HG02884 (cell line): ENCODE data around the gene NELL1.
"Not testable (repeated sequence)": the region's sequence is repeated elsewhere in the genome, so short reads cannot be mapped to it uniquely, and the experiment has no call there.

ENCODE experiments used
- ATAC-seq: cut with Tn5 transposase; IDR thresholded peaks from one replicate; pipeline ENCODE4 v1.9.1; 2021; ENCODE audit warnings: mild to moderate bottlenecking, moderate library complexity; ENCODE audit not compliant: unreplicated experiment

Gene NELL1

GRCh38 chr11:21072558-21072957 lies 403.2 kb downstream of the NELL1 start:
- ATAC-seq: no peak

DNA sequence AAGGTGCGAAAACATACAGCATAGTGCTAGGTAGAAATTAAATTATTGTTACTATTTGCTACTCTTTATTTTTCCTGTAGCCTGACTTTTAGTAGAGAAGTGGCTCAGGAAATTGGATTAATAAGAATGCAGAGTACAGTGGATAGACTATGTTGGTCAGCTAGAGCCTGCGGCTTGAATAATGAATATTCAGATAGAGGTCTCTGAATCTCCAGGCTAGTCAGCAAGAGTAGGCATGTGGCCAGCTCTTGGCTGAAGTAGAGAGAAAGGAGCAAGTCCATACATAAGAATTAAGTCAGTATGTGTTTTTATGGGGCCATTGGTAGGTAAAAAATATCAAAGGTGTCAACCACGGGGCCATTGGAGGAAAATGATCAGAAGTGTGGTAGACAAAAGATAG lies 413.5 kb downstream of the NELL1 start:
- no peak for ATAC-seq

GRCh38 chr11:21088930-21089329 lies 419.5 kb downstream of the NELL1 start:
- no peak for ATAC-seq

DNA sequence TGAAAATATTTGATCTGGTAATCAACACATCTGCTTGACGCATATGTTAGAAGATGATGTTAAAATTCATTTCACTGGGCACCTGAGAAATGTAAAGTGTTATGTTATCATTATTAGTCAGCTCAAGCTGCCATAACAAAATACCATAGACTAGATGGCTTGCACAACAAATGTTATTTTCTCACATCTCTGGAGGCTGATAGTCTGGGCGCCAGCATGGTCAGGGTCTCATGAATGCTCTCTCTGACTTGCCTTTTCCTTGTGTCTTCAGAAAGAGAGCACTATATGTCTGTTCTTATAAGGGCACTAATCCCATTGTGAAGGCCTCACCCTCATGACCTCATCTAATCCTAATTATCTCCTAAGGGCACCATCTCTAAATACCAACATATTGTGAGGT lies 435.3 kb downstream of the NELL1 start:
- ATAC-seq: no peak

DNA sequence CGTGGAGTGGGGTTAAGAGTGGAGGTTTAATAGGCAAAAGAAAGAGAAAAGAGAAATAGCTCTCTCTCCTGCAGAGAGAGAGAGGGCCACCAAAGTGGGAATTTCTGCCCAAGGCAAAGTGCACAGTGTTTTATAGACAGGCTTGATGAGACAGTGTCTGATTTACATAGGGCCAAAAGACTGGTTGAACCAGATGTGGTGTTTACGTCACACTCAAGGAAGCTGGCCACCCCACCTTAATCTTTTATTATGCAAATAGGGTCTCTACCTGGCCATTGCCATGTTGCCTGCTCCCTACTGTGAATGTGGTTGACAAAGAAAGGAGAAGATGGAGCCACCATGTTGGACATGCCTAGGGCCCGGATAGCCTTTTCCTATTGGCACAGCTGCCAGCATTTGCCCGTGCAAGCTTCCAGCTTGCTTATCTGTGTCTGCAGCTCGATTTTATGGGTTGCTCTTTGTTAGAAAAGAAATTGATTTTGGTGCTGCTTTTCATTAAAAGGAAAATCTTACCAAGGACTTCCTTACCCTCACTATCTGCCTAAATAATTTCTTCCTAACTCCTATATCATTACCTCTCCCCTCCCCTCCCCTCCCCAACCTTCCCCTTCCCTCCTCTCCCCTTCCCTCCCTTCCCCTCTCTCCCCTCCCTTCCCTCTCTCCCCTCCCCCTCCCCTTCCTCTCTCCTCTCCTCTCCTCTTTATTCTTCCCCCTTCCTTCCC lies 436.0 kb downstream of the NELL1 start:
- ATAC-seq: no peak

GRCh38 chr11:21109341-21109740 lies 440.0 kb downstream of the NELL1 start:
- no peak for ATAC-seq

DNA sequence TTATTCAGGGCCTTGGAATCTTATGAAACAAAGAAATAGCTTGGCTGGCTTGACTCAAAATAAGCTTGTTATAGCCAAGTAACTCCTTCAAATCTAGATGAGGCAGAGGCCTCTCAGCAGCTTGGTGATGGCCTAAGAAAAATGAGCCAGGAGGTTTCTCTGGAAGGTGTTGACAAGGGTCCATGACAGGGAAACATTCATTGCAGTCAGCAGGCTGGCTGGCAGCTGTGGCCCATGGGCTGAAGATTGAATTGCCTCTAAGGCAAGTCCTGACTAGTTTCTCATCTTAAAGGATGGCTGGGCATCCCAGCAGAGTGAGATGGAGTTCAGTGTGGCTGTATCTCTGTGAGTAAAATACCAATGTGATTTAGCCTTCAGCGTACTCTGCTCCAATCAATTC lies 441.0 kb downstream of the NELL1 start:
- ATAC-seq: no peak

GRCh38 chr11:21113876-21114275 lies 444.5 kb downstream of the NELL1 start:
- ATAC-seq: no peak

DNA sequence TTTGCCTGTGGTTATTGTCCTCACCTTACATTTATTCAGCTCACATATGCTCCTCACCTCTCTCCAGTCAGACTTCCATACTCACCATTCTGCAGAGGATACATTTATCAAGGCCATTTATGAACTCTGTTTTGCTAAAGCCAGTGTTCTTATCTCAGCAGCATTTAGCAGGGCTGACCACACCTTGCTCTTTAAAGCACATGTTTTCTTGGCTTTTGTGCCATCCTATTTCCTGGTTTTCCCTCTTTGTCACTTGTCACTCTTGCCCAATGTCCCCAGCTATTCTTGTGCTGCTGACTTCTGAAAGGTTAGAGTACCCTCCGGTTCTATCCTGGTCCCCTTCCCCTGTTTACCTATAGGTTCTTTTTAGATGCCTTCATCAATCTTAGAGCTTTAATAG lies 446.6 kb downstream of the NELL1 start:
- no peak for ATAC-seq

DNA sequence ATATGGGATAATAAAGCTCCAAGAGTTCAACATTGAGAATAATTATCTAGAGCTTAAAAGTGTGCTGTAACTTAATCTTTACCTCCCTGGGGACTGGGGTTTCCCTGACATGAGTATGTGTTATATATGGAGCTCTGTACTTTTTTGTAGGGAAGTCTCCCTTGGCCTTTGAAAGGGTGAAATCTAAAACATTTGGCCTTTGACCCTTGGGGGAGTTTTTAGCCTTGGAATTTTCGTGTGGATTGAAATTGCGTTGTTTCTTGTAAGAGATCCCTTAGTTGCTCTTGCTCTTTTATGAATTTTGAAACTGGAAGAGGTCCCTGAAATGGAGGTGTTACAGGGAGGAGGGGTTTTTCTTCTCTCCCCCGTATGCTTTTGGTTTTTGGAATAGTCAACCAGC lies 450.0 kb downstream of the NELL1 start:
- ATAC-seq: no peak

- ATAC-seq: no peak
Observed at GRCh38 chr11:21121991-21122390, 452.6 kb downstream of the NELL1 start.

- no peak for ATAC-seq
Observed at GRCh38 chr11:21122523-21122922, 453.1 kb downstream of the NELL1 start.

DNA sequence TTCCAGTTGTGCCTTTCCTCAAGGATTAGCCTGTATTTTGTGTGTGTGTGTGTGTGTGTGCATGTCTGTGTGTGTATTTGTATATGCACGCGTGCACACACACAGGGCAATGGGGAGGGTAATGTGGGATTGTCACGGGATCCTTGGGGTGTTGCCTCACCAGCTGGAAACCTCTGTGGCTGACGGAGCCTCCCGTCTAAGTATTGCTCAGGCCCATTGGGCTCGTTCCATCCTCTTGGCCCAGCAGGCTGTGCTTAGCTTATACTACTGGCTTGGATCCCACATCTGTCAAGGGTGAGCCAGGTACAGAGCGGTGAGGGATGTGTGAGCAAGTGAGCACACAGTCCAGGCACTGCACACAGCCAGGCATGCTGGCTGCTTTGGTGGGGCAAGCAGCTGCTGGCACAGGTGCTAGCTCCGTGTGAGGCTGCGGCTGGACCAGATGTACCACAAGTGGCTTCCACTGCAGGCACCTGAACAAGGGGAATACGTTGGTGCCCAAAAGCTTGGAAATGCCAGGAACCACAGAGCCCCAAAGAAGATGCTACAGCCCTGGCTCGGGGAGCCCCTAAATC lies 462.8 kb downstream of the NELL1 start:
- ATAC-seq: no peak

DNA sequence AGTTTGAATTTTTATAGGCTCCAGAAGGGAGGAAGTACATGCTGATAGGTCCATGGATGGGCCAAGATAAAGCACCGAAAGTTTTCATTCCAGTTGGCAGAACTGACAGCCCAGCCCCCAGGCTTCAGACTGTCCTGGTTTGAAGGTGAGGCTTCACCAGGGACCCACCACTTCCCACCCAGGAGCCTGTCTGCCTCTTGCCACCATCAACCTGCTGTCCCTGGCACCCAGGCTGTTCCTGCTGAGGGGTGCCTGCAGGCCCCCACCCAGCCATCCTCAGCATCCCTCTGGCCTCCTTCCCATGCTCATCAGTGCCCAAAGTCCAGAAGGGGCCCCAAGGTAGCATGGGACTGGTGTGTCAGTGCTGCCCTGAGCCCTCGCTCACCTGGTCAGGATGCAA lies 463.9 kb downstream of the NELL1 start:
- no peak for ATAC-seq

GRCh38 chr11:21133722-21134121 lies 464.3 kb downstream of the NELL1 start:
- no peak for ATAC-seq

GRCh38 chr11:21137803-21138202 lies 468.4 kb downstream of the NELL1 start:
- no peak for ATAC-seq

DNA sequence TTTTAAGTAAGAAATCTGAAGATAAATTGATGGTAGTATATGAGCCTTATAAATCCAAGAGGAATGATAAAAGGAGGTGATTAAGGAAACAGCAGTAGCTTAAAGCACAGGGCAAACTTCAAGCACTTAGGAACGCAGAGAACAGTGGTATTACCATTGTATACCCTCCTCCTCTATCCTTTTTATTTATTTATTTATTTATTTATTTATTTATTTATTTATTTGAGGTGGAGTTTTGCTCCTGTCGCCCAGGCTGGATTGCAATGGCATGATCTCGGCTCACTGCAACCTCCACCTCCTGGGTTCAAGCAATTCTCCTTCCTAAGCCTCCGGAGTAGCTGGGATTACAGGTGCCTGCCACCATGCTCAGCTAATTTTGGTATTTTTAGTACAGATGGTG lies 472.2 kb downstream of the NELL1 start:
- not testable (repeated sequence) for ATAC-seq

GRCh38 chr11:21142007-21142406 lies 472.6 kb downstream of the NELL1 start:
- ATAC-seq: no peak

DNA sequence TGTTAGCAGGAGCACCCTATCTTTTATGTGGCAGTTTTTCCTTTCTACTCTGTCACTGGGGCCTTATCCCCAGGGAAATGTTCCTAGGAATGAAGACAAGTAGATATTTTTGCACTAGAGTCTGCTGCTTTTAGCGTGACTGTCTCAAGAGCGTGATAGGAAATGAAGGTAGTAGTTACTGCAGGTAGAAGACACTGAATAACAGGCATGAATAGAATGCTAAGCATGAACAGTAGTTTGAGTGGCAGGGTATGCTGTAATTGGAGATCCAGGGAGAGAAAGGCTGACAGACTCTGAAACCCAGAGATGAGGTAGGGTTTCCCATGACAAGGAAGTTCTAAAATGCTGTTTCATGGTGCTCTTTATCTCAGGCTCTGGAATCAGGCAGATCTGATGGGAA lies 475.1 kb downstream of the NELL1 start:
- ATAC-seq: no peak

- no peak for ATAC-seq
Observed at GRCh38 chr11:21148376-21148775, 479.0 kb downstream of the NELL1 start.

DNA sequence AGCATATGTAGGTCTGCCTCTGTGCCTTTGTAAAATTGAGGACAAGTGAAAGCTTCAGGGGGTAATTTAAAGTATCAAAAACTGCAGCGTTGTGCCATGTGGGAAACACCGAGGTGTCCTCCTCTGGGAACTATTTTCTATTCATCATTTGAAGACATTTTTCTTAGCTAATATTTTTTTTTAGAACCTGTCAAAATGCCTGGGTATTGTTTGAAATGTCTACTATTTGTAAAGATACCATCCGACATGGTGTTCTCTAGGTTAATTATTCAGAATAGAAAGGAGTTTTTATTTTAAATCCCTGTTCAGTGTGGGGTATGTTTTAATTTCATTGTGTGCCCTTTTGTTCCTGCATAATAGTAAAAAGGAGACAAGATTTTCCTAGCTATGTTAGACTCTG lies 490.8 kb downstream of the NELL1 start:
- ATAC-seq: no peak

GRCh38 chr11:21169639-21170038 lies 500.3 kb downstream of the NELL1 start:
- no peak for ATAC-seq

DNA sequence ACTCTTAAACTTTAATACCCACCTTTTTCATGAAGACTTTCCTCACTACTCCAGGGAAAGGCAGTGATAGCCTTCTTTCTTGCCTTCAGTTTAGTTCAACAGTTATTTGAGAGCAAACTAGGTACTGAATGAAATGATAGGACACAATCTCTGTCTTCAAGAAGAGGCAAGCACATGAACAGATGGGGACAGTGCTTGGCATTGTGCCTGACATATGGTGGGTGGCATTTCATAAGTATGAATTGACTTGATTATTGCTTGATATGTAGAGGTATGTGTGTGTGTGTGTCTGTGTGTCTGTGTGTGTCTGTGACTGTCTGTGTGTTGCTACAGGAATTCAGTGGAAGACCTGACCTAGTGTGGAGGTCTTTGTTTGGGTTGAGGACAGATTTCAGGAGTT lies 504.1 kb downstream of the NELL1 start:
- ATAC-seq: no peak
